CD14-positive monocyte (primary cell): ENCODE results near the gene ATP10D. TPM values are rescaled to one million over a fixed set of nuclear protein-coding genes. Genes with fewer than 3 reads are reported as not detected.

ENCODE experiments used
- DNase-seq, 3 donors: peaks; one replicate each; pipeline ENCODE4 v3.0.0-alpha.2; 2011 to 2022
- H2AFZ ChIP-seq: 2 replicates; pipeline ENCODE4 v1.6.0; 2012; ENCODE audit warnings: mild to moderate bottlenecking, low read depth, low read length, inconsistent platforms; ENCODE audit not compliant: insufficient read depth, poor library complexity, severe bottlenecking
- H3K27ac ChIP-seq, 2 donors: 1 replicate in 1 of 2; 2 replicates in 1 of 2; pipeline ENCODE4 v1.5.1; 2012 to 2013; ENCODE audit warnings: low read length in 2 of 2, control low read depth in 1 of 2, inconsistent platforms in 1 of 2, low read depth in 1 of 2, mild to moderate bottlenecking in 1 of 2
- H3K27me3 ChIP-seq, 2 donors: one replicate each; pipeline versions ENCODE4 v1.6.0 to v1.6.1; 2011 to 2013; ENCODE audit warnings: low read length in 2 of 2; ENCODE audit not compliant: control insufficient read depth in 2 of 2, insufficient read depth in 2 of 2
- H3K36me3 ChIP-seq, 2 donors: replicated peaks in 1 of 2; 1 replicate in 1 of 2; 2 replicates in 1 of 2; pipeline versions ENCODE4 v1.5.1 to v1.6.1; 2012 to 2013; ENCODE audit warnings: low read length in 2 of 2, control low read depth in 1 of 2, inconsistent platforms in 1 of 2, mild to moderate bottlenecking in 1 of 2; ENCODE audit not compliant: insufficient read depth in 2 of 2, control insufficient read depth in 1 of 2
- H3K4me1 ChIP-seq, 2 donors: 1 replicate in 1 of 2; 2 replicates in 1 of 2; pipeline versions ENCODE4 v1.5.1 to v1.6.1; 2012 to 2013; ENCODE audit warnings: low read length in 2 of 2, control low read depth in 1 of 2, inconsistent platforms in 1 of 2, mild to moderate bottlenecking in 1 of 2, moderate library complexity in 1 of 2; ENCODE audit not compliant: insufficient read depth in 2 of 2, control insufficient read depth in 1 of 2
- H3K4me2 ChIP-seq: replicated peaks from 2 replicates; pipeline ENCODE3; 2012; ENCODE audit warnings: low read length, moderate library complexity, mild to moderate bottlenecking; ENCODE audit not compliant: poor library complexity, severe bottlenecking; ENCODE audit errors: extremely low read depth
- H3K4me3 ChIP-seq, 3 experiments: fragments of 200-600 bp in 1 of 3; sonication (generic) in 1 of 3; replicated peaks in 1 of 3; 1 replicate in 2 of 3; 2 replicates in 1 of 3; pipeline ENCODE4 v1.5.1; 2011 to 2013; ENCODE audit warnings: low read length in 3 of 3, mild to moderate bottlenecking in 3 of 3, control low read depth in 2 of 3, low read depth in 2 of 3, inconsistent platforms in 1 of 3, moderate library complexity in 1 of 3
- H3K79me2 ChIP-seq: 2 replicates; pipeline ENCODE4 v1.6.0; 2012; ENCODE audit warnings: mild to moderate bottlenecking, control low read depth, inconsistent platforms, low read length, moderate library complexity; ENCODE audit not compliant: insufficient read depth
- H3K9ac ChIP-seq: 2 replicates; pipeline ENCODE4 v1.6.0; 2017; ENCODE audit warnings: low read length, mild to moderate bottlenecking; ENCODE audit not compliant: insufficient read depth, poor library complexity, severe bottlenecking
- H3K9me3 ChIP-seq, 2 donors: replicated peaks in 1 of 2; 1 replicate in 1 of 2; 2 replicates in 1 of 2; pipeline versions ENCODE4 v1.5.1 to v1.6.1; 2012 to 2013; ENCODE audit warnings: low read length in 2 of 2, control low read depth in 1 of 2; ENCODE audit not compliant: control insufficient read depth in 1 of 2, insufficient read depth in 1 of 2
- H4K20me1 ChIP-seq: 2 replicates; pipeline ENCODE4 v1.6.0; 2012; ENCODE audit warnings: mild to moderate bottlenecking, low read length, control low read depth, moderate library complexity; ENCODE audit not compliant: insufficient read depth
- H3K27ac Mint-ChIP-seq, 7 donors: one replicate each; pipeline ENCODE4 v1.8.0; 2020; ENCODE audit warnings: mild to moderate bottlenecking in 7 of 7, mixed read lengths in 7 of 7, moderate library complexity in 6 of 7, inconsistent platforms in 2 of 7
- H3K27me3 Mint-ChIP-seq, 3 donors: one replicate each; pipeline ENCODE4 v1.8.0; 2021 to 2022; ENCODE audit warnings: low read depth in 3 of 3, mild to moderate bottlenecking in 3 of 3, mixed read lengths in 3 of 3, moderate library complexity in 3 of 3, inconsistent platforms in 1 of 3
- H3K36me3 Mint-ChIP-seq, 2 donors: one replicate each; pipeline ENCODE4 v1.8.0; 2020; ENCODE audit warnings: mixed read lengths in 2 of 2, inconsistent platforms in 1 of 2, mild to moderate bottlenecking in 1 of 2
- H3K4me1 Mint-ChIP-seq: one replicate; pipeline ENCODE4 v1.8.0; 2020; ENCODE audit warnings: mild to moderate bottlenecking, mixed read lengths
- H3K4me3 Mint-ChIP-seq, 2 donors: one replicate each; pipeline ENCODE4 v1.8.0; 2020; ENCODE audit warnings: mild to moderate bottlenecking in 2 of 2, mixed read lengths in 2 of 2, moderate library complexity in 1 of 2
- H3K9me3 Mint-ChIP-seq, 7 donors: one replicate each; pipeline ENCODE4 v1.8.0; 2020 to 2022; ENCODE audit warnings: mixed read lengths in 7 of 7, mild to moderate bottlenecking in 6 of 7, moderate library complexity in 6 of 7, inconsistent platforms in 2 of 7
- CTCF ChIP-seq: fragments of 200-600 bp; IDR thresholded peaks from one replicate; pipeline ENCODE4 v1.8.0; 2022; ENCODE audit warnings: antibody characterized with exemption, mild to moderate bottlenecking
- WGBS: methylation state at CpG from one replicate; pipeline ENCODE4 v1.1.5; 2013; ENCODE audit warnings: missing lambda C conversion rate; ENCODE audit not compliant: insufficient coverage; 5-methylcytosine and 5-hydroxymethylcytosine counted together
- intact Hi-C, 2 donors: fragments of 100-400 bp; cut with micrococcal nuclease; formaldehyde crosslinking; loops; one replicate each; pipeline versions ENCODE4 v1.15.0 to v1.15.1; 2023
- polyA plus RNA-seq, 3 donors: library from polyadenylated mRNA; depleted of rRNA in 1 of 3; unstranded in 2 of 3; stranded (reverse) in 1 of 3; fragments of 300-500 nt in 2 of 3; fragments of >200 nt in 1 of 3; fragmentation: Illumina TruSeq in 2 of 3; gene quantifications; 1 replicate in 2 of 3; 2 replicates in 1 of 3; pipeline ENCODE4 v1.2.3, GENCODE V29; 2012 to 2021

The ATP10D gene
- polyA plus RNA-seq, 3 donors, result 8.4 to 16.9 (median 14.1) TPM

- no peak for TF ChIP-seq CTCF
- H4K20me1 ChIP-seq, result no peaks in the 10 kb centered on the region
- peaks cover 21 to 41% of the 10 kb centered on the region in 2 donors for H3K4me1 ChIP-seq
- no peaks in the 10 kb centered on the region for H3K27me3 ChIP-seq
- no peaks in the 10 kb centered on the region for H3K9me3 ChIP-seq
- no peaks in the 10 kb centered on the region for H3K79me2 ChIP-seq
- no CpG with 5 or more reads among the region's 6 CpGs for WGBS
- no peak overlapping the region for H2AFZ ChIP-seq
- DNase-seq, result no peak
- Mint-ChIP-seq H3K36me3 (no peaks in the 10 kb centered on the region), H3K9me3 (peaks cover 0 to under 1% (median 0%) of the 10 kb centered on the region in 7 donors), H3K4me1 (peaks cover 34% of the 10 kb centered on the region), H3K27me3 (no peaks in the 10 kb centered on the region), H3K27ac (no peak overlapping the region), H3K4me3 (no peak overlapping the region)
- H3K27ac ChIP-seq, result no peak overlapping the region
- H3K36me3 ChIP-seq, result no peaks in the 10 kb centered on the region
- H3K9ac ChIP-seq, result no peak overlapping the region
- no peak overlapping the region for H3K4me3 ChIP-seq
- intact Hi-C loops, result no loop called here
- no peak overlapping the region for H3K4me2 ChIP-seq
These were observed 16.2 kb upstream of the ATP10D start for GRCh38 chr4:47468706-47469365.

- no CpG with 5 or more reads among the region's 3 CpGs for WGBS
These were observed 15.1 kb upstream of the ATP10D start for GRCh38 chr4:47469951-47470350.

More at GRCh38 chr4:47469951-47470350, 15.1 kb upstream of the ATP10D start:
- Histone ChIP-seq H4K20me1 (no peaks in the 10 kb centered on the region), H3K27ac (no peak overlapping the region), H3K4me2 (no peak overlapping the region), H3K9ac (no peak overlapping the region), H3K36me3 (no peaks in the 10 kb centered on the region), H3K9me3 (no peaks in the 10 kb centered on the region), H2AFZ (no peak overlapping the region), H3K27me3 (no peaks in the 10 kb centered on the region), H3K79me2 (no peaks in the 10 kb centered on the region), H3K4me1 (peaks cover 15 to 36% of the 10 kb centered on the region in 2 donors), H3K4me3 (no peak overlapping the region)
- DNase-seq, result no peak
- intact Hi-C loops, result no loop called here
- Mint-ChIP-seq H3K4me3 (no peak overlapping the region), H3K27me3 (no peaks in the 10 kb centered on the region), H3K4me1 (peaks cover 37% of the 10 kb centered on the region), H3K27ac (no peak overlapping the region), H3K9me3 (peaks cover 0 to 2% (median 0%) of the 10 kb centered on the region in 7 donors), H3K36me3 (no peaks in the 10 kb centered on the region)
- no peak for TF ChIP-seq CTCF
